ENCODE measurements around the gene MT1E.

Gene MT1E

GRCh38 chr16:56625140-56625942 lies at the start of gene MT1E:
TSS of gene MT1E (plus strand) at chr16:56625781. CDS start at chr16:56625852, 71 bp downstream.
- DNase-seq, result peak; percentile 62

GRCh38 chr16:56576585-56577299 lies 48.8 kb upstream of the MT1E start:
- DNase-seq, result peak; percentile 90

GRCh38 chr16:56577300-56577625 lies 48.3 kb upstream of the MT1E start:
- DNase-seq, result no peak

DNA sequence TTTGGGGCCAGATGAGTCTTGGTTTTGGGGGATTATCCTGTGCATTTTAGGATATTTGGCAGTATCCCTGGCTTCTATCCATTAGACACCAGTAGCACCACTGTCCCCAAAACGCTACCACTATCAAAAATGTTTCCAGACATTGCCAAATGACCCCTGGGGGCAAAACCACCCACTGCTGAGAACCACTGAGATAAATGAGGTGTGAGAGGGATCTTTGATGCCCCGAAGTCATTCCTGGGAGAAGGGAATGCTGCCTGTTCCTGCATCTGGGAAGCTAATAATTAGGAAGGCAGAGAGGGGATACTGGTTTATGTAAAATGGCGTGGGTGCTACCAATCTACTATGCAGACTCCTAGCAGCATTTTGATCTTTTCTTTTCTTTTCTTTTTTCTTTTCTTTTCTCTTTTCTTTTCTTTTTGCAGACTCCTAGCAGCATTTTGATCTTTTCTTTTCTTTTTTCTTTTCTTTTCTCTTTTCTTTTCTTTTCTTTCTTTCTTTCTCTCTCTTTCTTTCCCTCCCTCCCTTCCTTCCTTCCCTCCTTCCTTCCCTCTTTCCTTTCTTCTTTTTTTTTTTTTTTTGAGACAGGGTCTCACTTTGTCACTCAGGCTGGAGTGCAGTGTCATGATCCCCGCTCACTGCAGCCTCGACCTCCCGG lies 45.1 kb upstream of the MT1E start:
- peak; percentile 56 for DNase-seq

GRCh38 chr16:56582911-56583310 lies 42.7 kb upstream of the MT1E start:
- DNase-seq, result peak; percentile 12

DNA sequence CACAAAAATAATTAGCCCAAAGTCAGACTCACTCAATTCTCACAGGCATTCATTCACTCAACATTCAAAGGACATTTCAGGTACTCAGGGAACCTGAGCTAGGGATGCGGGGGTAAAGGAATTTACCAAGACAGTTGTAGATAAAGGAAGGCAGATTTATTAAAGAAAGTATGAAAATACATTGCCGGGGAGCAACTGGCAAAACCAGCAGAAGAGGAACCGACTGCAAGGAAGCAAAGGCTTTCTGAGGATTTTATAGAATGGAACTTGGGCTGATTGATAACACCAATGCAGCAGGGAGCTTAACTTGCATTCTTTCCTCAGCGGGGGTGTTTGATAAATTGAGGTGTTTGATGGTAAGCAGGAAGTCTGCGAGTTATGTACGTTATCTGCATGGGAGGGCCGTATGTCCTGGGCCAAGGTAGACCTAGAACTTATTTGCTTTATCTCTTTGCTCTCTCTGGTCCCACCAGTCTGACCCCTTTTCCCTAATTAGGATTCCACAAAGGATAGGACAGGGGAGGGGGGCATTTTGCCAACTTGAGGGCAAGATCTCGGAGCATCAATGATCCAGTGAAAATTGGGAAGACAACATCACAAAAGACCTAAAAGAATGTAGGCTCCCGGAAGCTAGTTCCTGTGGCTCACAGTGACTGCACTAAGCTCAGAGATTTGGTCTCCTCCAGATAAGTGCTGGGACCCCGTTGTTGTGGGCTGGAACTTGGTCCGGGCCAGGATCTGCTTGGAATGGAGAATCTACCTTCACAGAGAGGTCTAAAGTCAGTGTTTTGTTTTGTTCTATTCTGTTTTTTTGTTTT lies 42.0 kb upstream of the MT1E start:
- peak; percentile 33 for DNase-seq

GRCh38 chr16:56584276-56584675 lies 41.3 kb upstream of the MT1E start:
- DNase-seq, result peak; percentile 38

GRCh38 chr16:56588781-56589140 lies 36.8 kb upstream of the MT1E start:
- peak; percentile 27 for DNase-seq

GRCh38 chr16:56589141-56590039 lies 36.2 kb upstream of the MT1E start, which contains the start of gene MT3:
TSS of gene MT3 (plus strand) at chr16:56589528. CDS start at chr16:56589591, 63 bp downstream.
- DNase-seq, result peak; percentile 48

DNA sequence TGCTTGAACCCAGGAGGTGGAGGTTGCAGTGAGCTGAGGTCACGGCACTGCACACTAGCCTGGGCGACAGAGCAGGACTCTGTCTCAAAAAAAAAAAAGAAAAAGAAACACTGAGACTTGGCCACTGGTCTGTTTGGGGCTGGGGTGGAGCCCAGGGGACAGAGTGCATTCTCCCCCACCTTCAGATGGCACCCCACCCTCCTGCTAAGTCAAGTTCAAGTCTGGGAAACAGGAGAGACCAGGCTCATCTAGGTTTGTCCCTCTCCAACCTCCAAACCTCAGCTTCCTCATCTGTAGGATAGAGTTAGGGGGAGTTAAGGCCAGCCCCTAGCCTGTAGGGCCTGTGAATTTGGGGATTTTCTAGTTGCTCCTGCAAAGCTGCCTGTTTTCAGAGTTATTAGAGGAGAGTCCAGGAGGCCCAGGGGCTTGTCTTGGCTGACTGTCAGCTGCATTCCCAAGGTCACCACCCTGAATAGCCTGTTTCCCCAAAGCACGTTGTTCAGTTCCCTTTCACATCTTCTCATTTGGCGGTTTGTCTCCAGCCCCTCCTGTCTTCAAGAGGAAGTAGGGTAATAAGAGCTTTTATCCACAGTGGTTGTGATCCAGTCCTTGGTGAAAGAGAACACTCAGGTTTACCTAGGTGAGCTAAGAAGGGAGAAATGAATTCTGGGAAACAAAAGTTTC lies 34.1 kb upstream of the MT1E start:
- peak; percentile 43 for DNase-seq

DNA sequence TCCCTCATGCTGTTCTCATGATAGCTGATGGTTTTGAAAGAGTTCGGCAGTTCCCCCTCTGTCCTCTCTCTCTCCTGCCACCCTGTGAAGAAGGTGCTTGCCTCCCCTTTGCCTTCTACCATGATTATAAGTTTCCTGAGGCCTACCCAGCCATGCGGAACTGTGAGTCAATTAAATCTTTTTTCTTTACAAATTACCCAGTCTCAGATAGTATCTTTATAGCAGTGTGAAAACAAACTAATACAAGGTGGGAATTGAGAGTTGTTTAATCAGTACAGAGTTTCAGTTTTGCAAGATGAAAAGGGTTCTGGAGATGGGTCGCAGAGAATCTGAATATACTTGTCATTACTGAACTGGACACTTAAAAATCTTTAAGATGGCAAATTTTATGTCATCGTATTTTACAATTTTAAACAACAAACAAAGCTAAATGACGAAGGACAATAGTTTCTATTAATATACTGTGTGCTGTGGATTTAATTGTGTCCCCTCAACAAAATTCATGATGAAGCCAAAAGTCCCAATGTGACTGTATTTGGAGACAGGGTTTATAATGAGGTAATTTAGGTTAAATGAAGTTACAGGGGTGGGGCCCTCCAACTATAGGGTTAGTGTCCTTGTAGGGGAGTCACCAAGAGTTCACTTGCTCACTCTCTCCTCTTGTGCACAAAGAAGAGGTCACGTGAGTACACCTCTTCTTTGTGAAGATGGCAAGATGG lies 31.8 kb upstream of the MT1E start:
- no peak for DNase-seq

GRCh38 chr16:56594292-56594619 lies 31.3 kb upstream of the MT1E start:
- DNase-seq, result no peak

DNA sequence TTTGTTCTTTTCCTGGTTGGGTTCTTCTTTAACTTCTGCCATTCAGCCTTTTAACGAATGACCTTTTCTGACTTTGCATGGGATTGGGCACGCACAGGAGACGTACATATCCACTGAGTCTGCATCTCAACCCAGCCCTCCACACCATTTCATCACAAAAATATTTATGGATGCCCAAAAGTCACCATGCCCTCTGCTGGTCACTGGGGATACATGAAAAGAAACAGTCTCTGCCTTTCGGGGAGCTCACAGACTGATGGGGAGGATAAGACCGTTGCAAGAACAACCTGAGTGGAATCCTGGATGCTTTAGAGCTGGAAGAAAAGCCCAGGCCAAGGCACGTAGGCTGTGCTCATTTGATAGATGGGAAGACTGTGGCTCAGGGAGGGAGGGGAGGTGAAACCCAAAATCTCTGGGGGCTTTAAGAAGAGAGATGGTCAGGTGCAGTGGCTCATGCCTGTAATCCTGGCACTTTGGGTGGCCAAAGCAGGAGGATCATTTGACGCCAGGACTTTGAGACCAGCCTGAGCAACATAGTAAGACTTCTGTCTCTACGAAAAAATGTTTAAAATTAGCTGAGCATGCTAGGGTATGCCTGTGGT lies 25.1 kb upstream of the MT1E start:
- no peak for DNase-seq

DNA sequence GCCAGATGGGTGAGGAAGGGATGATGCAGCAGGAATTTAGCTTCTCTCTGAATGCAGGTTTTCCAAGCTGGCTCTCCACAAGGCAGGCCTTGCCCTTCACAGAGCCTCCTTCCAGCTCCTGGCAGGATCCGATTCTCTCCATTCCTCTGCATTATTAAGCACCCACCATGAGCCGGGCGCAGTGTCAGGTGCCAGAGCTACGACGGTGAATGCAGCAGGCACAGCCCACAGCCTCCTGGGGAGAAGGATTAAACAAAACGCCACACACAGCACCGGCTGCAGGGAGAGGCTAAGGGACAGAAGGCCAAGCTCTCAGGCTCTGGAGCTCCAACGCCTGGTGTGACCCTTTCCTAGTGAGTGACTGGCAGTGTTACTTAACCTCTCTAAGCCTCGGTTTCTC lies 24.3 kb upstream of the MT1E start:
- no peak for DNase-seq

- DNase-seq, result peak; percentile 85
Measured at GRCh38 chr16:56603589-56603988, 22.0 kb upstream of the MT1E start.

DNA sequence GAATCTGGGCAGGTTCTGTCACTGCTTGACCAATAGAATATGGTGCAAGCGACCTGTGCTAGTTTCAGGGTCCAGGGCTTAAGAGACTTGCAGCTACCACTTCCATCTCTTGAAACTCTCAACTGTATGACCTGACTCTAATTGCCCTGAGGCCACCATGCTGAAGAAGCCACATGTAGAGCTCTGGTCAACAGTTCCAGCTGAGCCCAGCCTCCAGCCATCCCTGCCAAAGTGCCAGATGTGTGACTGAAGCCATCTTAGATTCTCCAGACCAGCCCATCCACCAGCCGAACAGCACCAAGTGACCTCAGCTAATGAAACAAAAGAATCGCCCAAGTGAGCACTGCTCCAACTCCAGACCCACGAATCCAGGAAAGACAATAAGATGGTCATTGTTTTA lies 20.6 kb upstream of the MT1E start:
- DNase-seq, result no peak

DNA sequence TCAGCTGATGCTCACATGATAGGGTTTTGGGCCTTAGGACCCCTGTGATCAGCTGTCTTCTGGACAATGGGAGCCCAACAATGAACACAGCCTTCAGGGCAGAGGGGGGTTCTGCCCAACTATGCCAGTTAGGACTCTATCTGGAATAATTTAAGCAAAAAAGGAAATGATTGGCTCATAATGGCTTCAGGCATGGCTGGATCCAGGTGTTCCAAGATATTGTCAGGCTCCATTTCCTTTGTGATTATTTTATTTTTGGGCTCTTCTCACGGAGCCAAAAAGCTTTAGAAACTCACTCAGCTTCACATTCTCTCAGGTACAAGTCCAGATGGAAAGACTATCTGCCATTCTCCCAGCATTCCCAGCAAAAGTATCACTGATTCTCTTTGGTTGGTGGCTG lies 20.1 kb upstream of the MT1E start:
- no peak for DNase-seq

GRCh38 chr16:56606071-56606475 lies 19.5 kb upstream of the MT1E start:
- DNase-seq, result no peak

- peak; percentile 56 for DNase-seq
Measured at GRCh38 chr16:56606476-56607108, 19.0 kb upstream of the MT1E start.

GRCh38 chr16:56607109-56607618 lies 18.4 kb upstream of the MT1E start:
- peak; percentile 93 for DNase-seq
